H1 (cell line): ENCODE data around the gene NXPH3. TPM values are rescaled to one million over a fixed set of nuclear protein-coding genes. Genes with fewer than 3 reads are reported as not detected.

Source experiments
- CTBP2 ChIP-seq: IDR thresholded peaks from 2 replicates; pipeline ENCODE4 v1.7.0; 2011; ENCODE audit warnings: borderline replicate concordance, mild to moderate bottlenecking, moderate library complexity, mixed read lengths, low read length; ENCODE audit not compliant: insufficient read depth, insufficient read length
- GABPA ChIP-seq: IDR thresholded peaks from 2 replicates; pipeline ENCODE4 v1.6.1; 2011; ENCODE audit warnings: mild to moderate bottlenecking, low read length, moderate library complexity, borderline replicate concordance; ENCODE audit not compliant: insufficient read depth
- polyA plus RNA-seq, 7 experiments: library from polyadenylated mRNA; depleted of rRNA in 3 of 7; stranded (reverse) in 5 of 7; unstranded in 2 of 7; fragments of >200 nt in 5 of 7; fragments of 200-250 nt in 2 of 7; gene quantifications; 1 replicate in 5 of 7; 2 replicates in 1 of 7; 4 replicates in 1 of 7; pipeline versions ENCODE4 v1.2.1 to v1.2.3, GENCODE V29; 2011 to 2013; ENCODE audit warnings: missing spikeins in 2 of 7, mixed read lengths in 2 of 7
- total RNA-seq: library from RNA; stranded (reverse); fragmentation: NEBNext Ultra II Directional; extraction: Animal tissue kit (Norgen Biotek cat#: 25700); gene quantifications from 2 replicates; pipeline ENCODE4 v1.2.1, GENCODE V29; 2021

The NXPH3 gene
- total and polyA plus RNA-seq, 2 of the 8 experiments (the other 6 are each of a cell fraction or from before 2014, with no cell fraction given): 2.5 to 3.7 TPM

GRCh38 chr17:49602783-49603182 lies 27.1 kb downstream of the NXPH3 start (continued):
- TF ChIP-seq GABPA: no peak
- TF ChIP-seq CTBP2: no peak
